SH-SY5Y (cell line): Measurements from ENCODE around the gene CD248.

Experiments
- GATA2 ChIP-seq: IDR thresholded peaks from 2 replicates; pipeline ENCODE4 v1.6.1; 2011; ENCODE audit warnings: mild to moderate bottlenecking, low read depth, low read length
- GATA3 ChIP-seq: IDR thresholded peaks from 2 replicates; pipeline ENCODE4 v1.6.1; 2011; ENCODE audit warnings: low read depth, mild to moderate bottlenecking, low read length, moderate library complexity

GRCh38 chr11:66284526-66285078 is 32.2 kb downstream of the CD248 start:
- no peak for TF ChIP-seq GATA2
- no peak for TF ChIP-seq GATA3
